Renal cortex interstitium (tissue), 11 donors: ENCODE measurements around the gene MFSD6. TPM values are rescaled to one million over a fixed set of nuclear protein-coding genes. Genes with fewer than 3 reads are reported as not detected.

Experiments
- DNase-seq, 11 donors: peaks; one replicate each; pipeline ENCODE4 v3.0.0-alpha.2; 2013; ENCODE audit warnings: low read depth in 9 of 11, low spot score in 4 of 11; ENCODE audit errors: extremely low read depth in 1 of 11
- polyA plus RNA-seq, 3 donors: library from polyadenylated mRNA; unstranded; fragments of 120-200 nt; gene quantifications; one replicate each; pipeline ENCODE4 v1.2.1, GENCODE V29; 2013; ENCODE audit not compliant: insufficient read length in 3 of 3

MFSD6 gene
- polyA plus RNA-seq, 3 donors: 12.5 to 14.8 (median 13.5) TPM

GRCh38 chr2:190535121-190535439 lies 126.9 kb downstream of the MFSD6 start:
- DNase-seq: no peak

GRCh38 chr2:190535586-190535985 lies 127.4 kb downstream of the MFSD6 start:
- no peak for DNase-seq

GRCh38 chr2:190537765-190538164 lies 129.6 kb downstream of the MFSD6 start:
- no peak for DNase-seq

- DNase-seq: no peak
Measured at GRCh38 chr2:190538201-190538600, 130.0 kb downstream of the MFSD6 start.

GRCh38 chr2:190540048-190540447 lies 131.9 kb downstream of the MFSD6 start:
- DNase-seq: no peak

- DNase-seq: no peak
Measured at GRCh38 chr2:190545093-190545492, 136.9 kb downstream of the MFSD6 start.

GRCh38 chr2:190545555-190546385 lies 137.6 kb downstream of the MFSD6 start:
- DNase-seq: no peak

GRCh38 chr2:190546734-190547133 lies 138.6 kb downstream of the MFSD6 start:
- DNase-seq: no peak

GRCh38 chr2:190547886-190548285 lies 139.7 kb downstream of the MFSD6 start:
- DNase-seq: no peak

- no peak for DNase-seq
Measured at GRCh38 chr2:190550137-190550536, 142.0 kb downstream of the MFSD6 start.

Other genes starting within 250 kb of the MFSD6 start
- 10 to 100 TPM; 69.9 to 89.2 (median 83.2) TPM for gene HIBCH, start 88.5 kb upstream of the MFSD6 start, polyA plus RNA-seq
- 10 to 100 TPM; 13.3 to 20.6 (median 14.8) TPM for gene INPP1, start 64.8 kb upstream of the MFSD6 start, polyA plus RNA-seq
- 10 to 100 TPM; 10.1 to 14.3 (median 13.6) TPM for gene NEMP2, start 126.4 kb downstream of the MFSD6 start, polyA plus RNA-seq
- gene NAB1, start 240.7 kb downstream of the MFSD6 start, polyA plus RNA-seq: 10 to 100 TPM; 62.6 to 68.2 (median 65.2) TPM